NCI-H187 treated with DMSO at 0.1 percent for 48 hours (cell line): Measurements from ENCODE around the gene MTHFD2L.

Source experiments
- DNase-seq: peaks from one replicate; lab custom pipeline; 2025; lab: John Stamatoyannopoulos, UW

MTHFD2L gene

DNA sequence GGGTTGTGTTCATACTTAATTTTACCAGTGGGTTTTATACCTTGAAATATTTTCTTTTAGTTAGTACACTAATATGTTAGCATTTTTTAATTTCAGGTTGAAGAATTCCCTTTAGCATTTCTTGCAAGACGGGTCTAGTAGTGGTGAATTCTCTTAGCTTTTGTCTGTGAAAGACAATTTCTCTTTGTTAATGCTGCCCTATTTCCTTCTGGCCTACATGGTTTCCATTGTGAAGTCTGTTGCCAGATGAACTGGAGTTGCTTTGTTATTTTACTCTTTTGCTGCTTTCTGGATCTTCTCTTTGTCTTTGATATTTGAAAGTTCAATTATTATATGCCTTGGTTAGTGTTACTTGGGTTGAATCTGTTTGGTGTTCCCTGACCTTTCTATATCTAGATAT lies 25.0 kb upstream of the MTHFD2L start:
- DNase-seq = no peak

DNA sequence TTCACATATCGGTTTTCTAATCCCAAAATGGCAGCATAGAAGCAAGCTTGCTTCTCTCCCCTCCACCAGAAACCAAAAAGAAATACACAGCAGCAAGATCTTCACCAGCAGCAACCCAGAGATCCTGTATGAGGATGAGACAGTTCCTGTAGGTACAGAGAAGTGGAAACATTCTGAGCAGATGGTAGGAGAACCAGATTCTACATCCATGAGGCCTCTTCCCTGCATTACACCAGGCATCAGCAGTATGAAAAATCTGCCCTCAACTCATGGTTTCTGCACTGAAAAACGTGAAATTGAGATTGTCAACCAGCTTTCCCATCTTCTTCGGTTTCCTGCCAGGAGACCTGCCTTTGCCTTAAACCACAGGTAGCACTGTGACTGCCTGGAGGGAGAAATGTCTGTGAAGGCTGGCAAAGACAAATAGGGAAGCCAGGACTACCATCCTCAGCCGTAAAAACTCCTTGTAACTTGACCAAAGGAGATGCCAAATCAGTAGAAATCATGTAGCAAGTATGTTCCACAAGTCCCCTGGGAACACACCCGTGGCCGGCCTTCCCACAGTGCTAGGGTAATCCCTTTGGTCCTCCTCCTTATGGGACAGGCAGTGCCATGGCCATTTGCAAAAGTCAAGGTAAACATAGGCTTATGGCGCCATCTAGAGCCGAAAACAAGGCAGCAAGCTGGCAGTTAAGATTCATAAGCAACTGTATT lies 24.0 kb upstream of the MTHFD2L start:
- peak; percentile 24 for DNase-seq

GRCh38 chr4:74134500-74134852 lies 23.4 kb upstream of the MTHFD2L start:
- DNase-seq = no peak

GRCh38 chr4:74146581-74147129 lies 11.3 kb upstream of the MTHFD2L start:
- DNase-seq = no peak

DNA sequence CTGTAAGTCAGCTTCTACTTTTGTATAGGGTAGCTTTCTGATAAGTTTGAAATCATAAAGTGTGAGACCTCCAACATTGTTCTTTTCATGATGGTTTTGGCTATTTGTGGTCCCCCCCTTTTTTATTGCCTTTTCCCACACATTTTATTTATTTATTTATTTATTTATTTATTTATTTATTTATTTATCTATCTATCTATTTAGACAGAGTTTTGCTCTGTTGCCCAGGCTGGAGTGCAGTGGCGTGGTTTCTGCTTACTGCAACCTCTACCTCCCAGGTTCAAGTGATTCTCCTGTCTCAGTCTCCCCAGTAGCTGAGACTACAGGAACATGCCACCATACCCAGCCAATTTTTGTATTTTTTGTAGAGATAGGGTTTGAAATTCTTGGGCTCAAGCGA lies 9.7 kb upstream of the MTHFD2L start:
- DNase-seq = no peak

DNA sequence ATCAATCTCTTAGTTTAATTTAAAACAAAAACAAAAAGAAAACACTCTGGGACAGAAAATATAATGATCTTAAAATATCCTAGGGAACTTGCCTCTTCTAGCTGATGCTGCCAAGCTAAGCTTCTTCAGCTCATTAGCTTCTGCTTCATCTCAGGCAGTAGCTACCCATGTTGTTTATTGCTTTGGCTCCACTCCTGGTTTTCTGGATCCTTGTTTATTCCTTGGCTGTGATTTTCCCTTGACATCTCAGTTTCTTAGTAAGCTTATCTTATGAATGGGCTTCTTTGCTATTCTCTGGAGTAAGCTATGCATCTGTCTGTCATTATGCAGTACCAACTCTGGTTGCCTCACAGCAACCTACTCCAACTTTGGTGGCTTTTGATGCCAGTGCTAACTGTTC lies 5.1 kb upstream of the MTHFD2L start:
- DNase-seq = no peak

DNA sequence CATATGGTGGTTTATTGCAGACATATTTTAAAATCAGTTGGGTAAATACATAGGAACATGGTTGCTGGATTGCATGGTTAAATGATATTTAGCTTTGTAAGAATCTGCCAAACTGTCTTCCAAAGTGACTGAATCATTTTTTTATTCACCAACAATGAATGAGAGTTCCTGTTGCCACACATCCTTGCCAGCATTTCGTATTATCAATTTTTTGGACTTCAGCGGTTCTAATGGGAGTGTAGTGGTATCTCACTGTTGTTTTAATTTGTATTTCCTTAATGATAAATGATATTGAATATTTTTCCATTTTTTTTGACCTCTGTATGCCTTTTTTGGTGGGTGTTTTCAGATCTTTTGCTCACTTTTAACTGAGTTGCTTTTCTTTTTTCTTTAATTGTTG lies 1.4 kb upstream of the MTHFD2L start:
- DNase-seq = no peak

- DNase-seq = no peak
These were observed 764 bp upstream of the MTHFD2L start for GRCh38 chr4:74157154-74157553.

GRCh38 chr4:74158466-74159142 lies 686 bp downstream of the MTHFD2L start:
- DNase-seq = no peak

DNA sequence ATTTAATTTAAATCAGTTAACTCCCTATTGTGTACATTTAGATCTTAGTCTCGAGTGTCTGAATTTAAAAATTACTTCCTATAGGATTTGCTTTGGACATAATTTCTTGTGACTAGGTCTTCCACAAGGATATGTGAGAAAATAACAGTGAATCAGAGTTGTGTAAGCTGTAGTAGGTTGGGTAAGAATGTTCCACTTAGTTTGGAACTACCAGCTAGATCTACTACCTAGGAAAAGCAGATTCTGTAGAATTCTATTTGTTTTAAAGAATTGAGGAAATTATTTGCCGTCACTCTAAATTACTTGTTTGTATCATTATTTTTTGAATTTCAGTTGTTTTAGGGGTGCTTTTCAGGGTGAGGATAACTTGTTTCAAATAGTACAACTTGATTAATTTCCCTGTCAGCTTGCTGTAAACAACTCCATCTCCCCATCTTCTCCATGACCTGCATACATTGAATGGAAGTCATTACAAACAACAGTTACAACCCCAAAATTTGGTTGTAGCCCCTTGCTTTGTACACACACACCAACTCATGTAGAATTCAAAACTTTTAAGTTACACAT lies 1.3 kb downstream of the MTHFD2L start:
- DNase-seq = no peak

GRCh38 chr4:74161666-74162450 lies 3.9 kb downstream of the MTHFD2L start:
- no peak for DNase-seq

DNA sequence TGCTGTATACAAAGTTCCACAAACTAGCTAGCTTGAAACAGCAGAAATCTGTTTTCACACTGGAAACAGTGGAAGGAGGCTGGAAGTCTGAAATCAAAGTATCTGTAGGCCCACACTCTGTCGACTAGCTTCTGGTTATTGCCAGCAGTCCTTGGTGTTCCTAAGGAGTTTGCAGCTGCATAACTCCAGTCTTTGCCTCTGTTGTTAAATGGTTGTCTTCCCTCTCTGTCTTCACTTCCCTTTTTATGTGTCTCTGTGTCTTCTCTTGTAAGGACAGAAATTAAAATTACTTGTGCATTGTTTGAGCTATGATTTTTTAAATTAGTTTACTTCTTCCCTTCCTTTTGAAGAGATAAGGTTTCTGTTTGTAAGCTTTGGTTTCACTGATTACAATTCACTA lies 8.2 kb downstream of the MTHFD2L start:
- DNase-seq = no peak

- no peak for DNase-seq
These were observed 8.9 kb downstream of the MTHFD2L start for GRCh38 chr4:74166818-74167217.

GRCh38 chr4:74167585-74167984 lies 9.7 kb downstream of the MTHFD2L start:
- DNase-seq = no peak

DNA sequence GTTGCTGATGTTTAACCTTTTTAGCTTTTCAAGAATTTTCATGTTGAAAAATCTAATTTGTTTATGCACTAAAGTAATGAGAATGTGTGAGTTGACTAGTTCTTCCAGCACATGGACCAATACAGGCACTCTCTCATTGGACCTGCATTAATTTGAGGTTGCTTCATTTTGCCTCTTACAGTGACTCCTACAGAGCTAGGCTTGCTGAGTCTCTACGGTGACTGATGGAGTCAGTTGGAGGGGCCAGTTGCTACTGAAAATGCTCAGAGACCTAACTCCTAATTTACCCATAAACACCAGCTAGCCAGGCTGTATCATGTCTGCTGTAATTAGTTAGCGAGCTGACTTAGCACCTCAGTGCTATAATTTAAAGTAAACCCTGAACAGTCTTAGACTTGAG lies 10.9 kb downstream of the MTHFD2L start:
- DNase-seq = no peak

GRCh38 chr4:74173321-74173720 lies 15.4 kb downstream of the MTHFD2L start:
- no peak for DNase-seq

DNA sequence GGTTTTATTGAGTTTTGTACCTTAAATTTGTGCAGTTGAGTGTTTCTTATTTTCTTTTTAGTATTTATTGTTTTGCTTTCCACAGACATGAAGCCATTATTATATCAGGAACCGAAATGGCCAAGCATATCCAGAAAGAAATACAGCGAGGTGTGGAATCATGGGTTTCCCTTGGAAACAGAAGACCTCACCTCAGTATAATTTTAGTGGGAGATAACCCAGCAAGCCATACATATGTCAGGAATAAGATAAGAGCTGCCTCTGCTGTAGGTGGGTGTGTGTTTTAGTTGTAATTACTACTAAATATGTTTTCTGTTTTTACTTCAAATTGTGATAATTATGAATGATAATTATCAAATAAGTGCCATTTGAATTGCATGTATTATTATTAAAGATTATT lies 16.5 kb downstream of the MTHFD2L start:
- no peak for DNase-seq

DNA sequence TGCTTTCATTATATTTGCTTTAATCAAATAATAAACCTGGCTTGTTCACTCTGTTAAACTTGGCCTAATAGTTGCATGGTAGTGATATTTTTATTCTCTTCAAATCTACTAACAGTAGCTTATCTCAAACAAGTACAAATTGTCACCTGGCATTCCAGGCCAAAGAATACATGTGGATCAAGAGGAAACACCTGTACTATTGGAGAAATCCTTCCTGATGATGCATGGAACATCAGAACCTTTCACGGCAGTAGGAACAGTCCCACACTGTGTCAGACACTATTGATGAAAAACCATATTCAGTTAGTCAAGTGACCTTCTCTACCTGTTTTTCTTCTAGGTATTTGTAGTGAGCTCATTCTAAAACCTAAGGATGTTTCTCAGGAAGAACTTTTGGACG lies 17.0 kb downstream of the MTHFD2L start:
- no peak for DNase-seq

DNA sequence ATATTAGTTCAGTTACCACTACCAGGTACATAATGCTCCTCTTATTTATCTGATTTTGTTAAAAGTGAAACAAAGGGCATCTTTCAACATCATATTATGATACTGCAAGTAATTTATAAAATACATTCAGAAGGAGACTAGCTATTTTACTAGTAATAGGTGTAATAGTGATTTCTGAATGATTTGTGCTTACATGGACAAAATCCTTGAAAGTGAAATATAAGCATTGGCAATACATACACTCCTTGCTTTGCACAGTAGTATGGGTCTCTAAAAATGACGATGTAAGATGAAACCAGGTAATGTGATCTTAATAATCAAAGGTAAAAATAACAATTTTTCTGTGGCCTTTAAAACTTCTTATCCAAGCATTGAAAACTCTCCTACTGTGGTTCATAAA lies 17.5 kb downstream of the MTHFD2L start:
- DNase-seq = no peak

GRCh38 chr4:74178798-74179197 lies 20.9 kb downstream of the MTHFD2L start:
- DNase-seq = no peak

DNA sequence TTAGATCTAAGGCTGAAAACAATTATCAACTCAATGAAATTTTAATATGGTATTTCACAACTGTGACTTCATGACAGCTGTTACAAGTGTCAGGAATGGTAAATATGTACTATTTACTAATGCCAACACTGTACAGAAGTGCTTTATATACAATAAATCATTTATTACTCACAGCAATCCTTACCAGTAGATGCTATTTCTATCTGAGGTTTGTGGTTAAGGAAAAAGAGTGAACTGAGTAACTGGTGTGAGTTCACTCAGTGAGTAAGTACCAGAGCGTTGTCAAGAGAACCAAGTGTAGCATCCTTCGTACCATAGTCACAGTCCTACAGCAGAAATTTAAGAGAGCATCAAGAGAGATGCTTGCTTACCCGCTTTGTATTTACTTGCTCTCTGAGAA lies 23.3 kb downstream of the MTHFD2L start:
- no peak for DNase-seq

GRCh38 chr4:74188912-74189311 lies 31.0 kb downstream of the MTHFD2L start:
- DNase-seq = no peak
